Stimulated activated CD8-positive, alpha-beta memory T cell treated with anti-CD3 and anti-CD28 coated beads, Interleukin-12 subunit alpha, Interleukin-12 subunit beta, amount 100 ng/mL, for 4 hours (primary cell): ENCODE measurements around the gene KLC1.

Experiments
- DNase-seq: peaks from one replicate; pipeline ENCODE4 v3.0.0-alpha.2; 2020; ENCODE audit warnings: low read depth

The KLC1 gene

DNA sequence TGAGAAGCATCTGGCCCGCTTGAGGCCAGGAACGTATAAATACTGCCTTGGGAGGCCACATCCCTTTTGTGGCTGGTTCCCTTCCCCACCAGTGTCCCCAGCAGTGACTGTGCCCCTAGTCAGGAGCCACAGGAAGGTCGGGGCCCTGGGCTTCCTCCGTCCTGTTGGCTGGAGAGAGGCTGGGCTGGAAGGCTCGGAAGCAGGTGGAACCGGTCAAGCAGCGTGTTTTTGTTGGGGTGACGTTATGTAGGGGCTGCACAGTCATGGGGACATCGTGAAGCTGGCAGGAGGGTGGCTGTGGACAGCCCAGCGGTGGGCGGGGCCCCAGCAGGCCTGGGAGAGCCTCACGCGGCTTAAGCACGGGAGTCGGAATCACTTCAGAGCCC, 76.1 kb downstream of the KLC1 start:
- DNase-seq: no peak

DNA sequence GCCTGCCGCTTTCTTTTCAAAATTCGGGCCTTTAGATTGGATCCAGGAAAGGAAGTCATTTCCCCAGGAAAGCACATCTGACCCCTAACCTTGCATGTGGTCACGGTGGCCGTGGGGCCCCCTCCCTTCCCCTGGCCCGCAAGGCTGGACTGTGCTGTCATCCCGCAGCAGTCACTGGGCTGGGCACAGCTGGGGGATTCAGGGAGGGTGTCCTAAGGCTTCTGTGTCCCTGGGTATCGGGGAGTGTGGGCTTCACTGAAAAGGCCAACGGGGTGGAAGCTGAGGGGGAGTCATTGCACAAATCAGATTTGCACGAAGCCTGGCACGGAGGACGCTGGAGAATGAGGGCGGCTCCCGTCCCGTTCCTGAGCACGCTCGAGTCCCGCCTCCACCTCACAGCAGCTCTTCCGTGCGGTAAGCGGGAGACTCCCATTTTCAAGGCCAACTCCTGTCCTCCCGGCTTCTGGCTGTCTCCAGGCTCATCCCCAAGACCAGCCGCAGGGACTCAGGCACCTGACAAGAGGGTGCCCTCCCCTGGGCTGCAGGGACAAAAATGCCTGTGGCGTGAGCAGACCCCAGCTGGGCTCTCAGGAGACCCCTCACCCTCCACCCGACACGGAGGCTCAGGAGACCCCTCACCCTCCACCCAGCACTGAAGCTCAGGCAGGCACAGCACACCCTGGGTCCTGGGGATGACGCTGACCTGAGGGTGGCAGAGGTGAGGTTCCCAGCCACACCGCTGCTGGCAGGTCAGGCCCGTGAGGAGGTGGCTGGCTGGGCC, 76.7 kb downstream of the KLC1 start:
- no peak for DNase-seq

- no peak for DNase-seq
Measured at GRCh38 chr14:103706551-103707328, 77.7 kb downstream of the KLC1 start.

GRCh38 chr14:103707329-103708263, 78.6 kb downstream of the KLC1 start:
- DNase-seq: no peak

DNA sequence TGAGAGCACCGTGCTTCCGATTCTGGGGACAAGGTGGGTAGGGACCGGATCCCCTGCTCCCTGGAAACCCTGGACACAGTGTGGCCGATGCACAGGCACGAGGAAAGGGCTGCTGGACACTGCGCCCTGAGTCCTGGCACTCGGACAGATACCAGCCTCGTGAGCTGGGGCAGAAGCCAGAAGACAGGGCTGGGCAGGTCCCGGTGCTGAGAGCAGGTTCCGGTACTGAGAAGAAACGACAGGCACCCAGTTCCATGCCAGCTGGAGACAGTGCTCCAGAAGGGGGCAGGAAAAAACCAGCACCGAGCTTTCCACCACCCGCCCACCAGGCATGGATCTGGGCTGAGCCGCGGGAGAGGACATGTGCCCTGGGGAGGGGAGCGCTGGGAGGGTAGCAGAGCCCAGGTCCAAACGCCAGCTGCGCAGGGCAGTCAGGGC, 79.8 kb downstream of the KLC1 start:
- no peak for DNase-seq

- no peak for DNase-seq
Measured at GRCh38 chr14:103709814-103710213, 80.8 kb downstream of the KLC1 start.

DNA sequence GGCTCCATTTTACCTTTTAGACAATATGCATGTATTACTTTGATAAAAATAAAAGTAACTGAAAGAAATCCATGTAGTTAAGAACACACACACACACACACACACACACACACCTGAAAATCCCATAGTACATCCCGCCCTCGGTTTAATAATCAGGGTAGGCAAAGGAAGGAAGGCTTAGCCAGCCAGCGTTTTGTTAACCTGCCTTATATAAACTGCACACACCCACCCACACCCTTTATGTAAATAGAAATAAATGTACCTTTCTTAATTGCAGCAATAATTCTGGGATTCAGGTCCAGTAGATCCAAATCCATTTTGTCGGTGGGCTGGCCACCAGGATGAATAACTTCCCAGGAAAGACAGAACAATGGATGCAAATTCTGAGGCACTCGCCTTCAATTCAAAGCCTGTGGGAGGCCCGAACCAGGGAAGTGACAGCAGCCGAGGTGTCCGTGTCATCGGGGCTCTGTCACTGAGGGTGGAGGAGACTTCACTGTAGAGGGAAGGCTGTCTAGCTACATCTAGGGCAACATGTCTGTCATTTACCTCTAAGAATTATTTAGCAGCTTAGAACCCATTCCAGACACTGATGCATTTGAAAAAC, 81.9 kb downstream of the KLC1 start:
- DNase-seq: no peak

DNA sequence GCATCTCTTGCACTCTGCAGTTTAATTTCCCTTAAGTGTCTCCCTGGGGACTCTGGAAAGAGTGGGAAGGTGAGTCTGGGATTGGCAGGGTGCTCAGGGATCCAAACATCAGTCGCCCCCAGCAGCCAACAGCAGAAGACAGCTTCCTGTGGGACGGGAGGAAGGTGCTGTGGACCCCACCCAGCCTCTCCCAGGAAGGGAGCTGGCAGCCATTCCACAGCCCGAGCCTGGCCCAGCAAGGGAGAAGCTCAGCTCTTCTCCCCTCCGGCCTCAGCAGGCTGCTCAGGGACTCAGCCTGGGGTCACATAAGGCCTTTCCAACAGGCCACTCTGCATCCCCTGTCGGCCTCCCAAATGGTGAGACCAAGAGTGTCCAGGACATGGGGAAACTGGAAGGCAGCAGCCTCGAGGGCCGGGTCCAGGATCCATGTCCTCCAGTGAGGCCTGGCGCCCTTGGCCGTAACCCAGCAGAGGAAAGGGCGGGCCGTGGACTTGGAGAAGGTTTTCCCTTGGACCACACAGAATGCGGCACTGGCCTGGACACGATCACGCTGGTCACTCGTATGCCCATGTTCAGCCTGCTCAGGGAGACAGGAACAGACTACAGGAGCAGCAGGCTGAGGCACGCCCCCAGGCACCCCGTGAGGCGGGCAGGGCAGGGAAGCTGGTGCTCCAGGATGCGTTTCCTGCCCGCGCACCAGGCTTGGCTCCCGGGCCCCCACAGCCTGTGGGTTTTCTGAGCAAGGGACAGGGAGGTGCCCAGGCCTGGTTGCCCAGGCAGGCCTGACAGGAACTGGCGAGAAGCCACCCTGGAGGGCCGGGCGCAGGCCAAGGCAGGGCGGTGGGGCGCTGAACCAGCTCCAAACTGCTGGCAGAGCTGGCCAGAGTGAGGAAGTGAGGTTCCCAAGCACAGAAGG, 82.8 kb downstream of the KLC1 start:
- no peak for DNase-seq

DNA sequence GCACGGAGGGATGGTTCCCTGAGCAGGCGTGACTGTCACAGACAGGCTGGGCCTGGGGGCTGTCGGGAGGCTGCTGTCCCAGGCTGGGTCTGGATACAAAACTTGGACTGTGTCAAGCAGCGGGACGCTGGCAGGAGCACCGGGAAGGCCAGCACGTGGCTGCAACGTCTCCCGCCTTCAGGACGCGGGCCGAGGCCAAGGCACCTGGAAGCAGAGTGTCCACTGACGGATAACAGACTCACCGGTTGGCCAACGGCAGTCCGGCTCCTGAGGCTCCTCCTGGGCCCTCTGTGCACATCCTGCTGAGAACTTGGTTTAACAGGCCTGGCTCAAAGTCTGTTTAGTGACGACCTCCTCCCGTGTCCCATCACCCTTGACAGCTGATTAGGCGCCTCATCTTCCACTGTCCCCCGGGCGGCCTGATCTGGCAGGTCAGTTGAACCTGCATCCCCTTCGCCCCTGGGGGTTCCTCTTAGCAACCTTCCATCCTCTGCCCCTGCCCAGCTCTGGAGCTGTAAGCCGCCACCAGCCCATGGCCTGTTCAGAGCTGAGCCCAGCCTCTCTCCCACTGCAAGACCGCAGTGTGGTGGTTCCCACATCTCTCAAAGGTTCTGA, 83.7 kb downstream of the KLC1 start:
- no peak for DNase-seq

DNA sequence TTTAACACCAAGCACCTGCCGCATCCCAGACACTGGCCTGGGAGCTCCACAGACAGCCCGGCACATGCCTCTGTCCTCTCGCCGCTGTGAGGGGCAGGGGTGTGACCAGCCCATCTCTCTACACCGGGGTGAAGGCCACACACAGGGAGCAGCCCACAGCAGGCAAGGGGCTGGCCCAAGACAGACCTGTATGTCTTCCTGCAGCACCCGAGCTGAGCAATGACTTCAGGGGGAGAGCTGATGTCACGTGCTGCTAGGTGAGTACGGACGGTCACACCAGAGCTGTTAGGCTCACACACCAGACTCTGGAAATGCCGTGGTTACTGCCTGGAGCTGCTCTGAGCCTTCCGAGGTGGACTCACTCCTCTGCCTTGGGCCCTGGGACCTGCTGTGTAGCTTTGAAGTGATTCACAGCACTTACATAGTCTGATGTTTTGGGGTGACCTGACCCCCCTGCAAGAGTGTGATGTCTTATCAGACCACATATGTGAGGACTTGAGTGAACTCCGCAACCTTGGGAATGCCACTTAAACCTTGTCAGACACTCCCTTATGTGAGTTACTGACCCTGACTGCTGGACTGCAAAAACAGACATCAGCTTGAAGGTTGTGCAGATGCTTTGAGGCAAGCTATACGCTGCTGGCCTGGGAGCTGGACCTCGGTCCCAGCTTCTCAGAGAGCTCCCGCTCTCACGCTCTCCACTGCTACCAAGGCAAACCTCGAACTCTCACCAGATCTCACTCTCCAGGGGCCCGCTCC, 84.5 kb downstream of the KLC1 start:
- no peak for DNase-seq

DNA sequence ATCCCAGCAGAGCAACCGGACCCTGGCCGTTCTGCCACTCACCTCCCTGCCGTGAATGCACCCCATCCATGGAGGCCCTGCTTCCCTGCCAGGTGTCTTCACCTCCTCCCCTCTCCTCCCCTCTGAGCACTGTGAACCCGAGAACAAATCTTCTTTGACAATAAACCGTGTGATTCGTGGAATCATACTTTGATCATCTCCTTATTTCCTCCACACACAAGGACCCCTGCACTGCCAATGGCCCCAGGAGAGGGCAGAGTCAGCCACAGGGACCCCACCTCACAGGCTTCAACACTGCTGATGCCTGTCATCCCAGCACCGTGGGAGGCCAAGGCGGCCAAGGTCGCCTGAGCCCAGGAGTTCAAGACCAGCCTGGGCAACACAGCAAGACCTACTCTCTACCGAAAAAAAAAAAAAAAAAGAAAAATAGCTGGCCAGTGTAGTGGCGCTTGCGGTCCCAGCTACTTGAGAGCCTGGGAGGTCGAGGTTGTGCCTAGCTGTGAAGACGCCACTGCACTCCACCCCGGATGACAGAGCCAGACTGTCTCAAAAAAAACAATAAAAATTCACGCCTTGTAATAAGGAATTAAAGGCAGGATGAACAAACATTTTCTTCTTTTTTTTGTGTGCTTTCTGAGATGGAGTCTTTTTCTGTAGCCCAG, 85.2 kb downstream of the KLC1 start:
- no peak for DNase-seq

GRCh38 chr14:103715052-103716000, 86.3 kb downstream of the KLC1 start, which contains the start of the genes XRCC3 and ZFYVE21:
Gene XRCC3 (minus strand): TSS chr14:103715451. CDS start chr14:103711087, 4,364 bp downstream.
Gene ZFYVE21 (plus strand): TSS chr14:103715810. CDS start chr14:103715842, 32 bp downstream.
- peak; percentile 99 for DNase-seq

DNA sequence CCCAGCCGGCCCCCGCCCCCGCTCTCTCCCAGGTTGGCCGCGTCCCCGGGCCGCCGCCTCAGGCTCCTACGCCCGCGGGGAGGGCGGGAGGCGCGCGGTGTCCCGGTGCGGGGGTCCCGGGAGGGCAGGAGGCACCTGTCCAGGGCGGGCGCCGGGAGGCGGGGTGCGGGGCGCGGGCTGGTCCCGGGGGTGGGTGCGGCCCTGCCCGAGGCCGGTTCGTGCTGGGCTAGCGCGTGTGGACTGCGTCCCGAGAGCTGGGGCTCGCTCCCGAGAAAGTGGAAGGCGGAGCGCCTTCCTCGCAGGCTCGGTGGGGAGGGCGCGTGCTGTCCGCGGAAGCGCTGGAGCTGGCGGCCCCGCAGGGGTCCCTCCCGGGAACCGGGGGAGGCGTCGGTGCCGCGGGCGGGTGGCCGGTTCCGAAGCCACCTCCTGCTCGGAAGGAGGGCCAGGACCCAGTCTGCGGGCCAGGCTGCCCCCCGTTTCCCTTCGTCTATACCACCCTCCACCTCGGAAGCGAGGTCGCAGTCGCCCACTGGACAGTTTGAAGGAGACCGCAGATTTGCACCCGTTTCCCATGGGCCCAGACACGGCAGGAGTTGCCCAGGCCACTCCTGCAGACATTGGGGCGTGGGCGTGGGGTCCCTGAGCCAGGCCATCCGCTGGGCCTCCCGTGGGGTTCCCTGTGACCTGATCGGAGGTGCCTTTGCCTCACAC, 87.2 kb downstream of the KLC1 start:
- no peak for DNase-seq

DNA sequence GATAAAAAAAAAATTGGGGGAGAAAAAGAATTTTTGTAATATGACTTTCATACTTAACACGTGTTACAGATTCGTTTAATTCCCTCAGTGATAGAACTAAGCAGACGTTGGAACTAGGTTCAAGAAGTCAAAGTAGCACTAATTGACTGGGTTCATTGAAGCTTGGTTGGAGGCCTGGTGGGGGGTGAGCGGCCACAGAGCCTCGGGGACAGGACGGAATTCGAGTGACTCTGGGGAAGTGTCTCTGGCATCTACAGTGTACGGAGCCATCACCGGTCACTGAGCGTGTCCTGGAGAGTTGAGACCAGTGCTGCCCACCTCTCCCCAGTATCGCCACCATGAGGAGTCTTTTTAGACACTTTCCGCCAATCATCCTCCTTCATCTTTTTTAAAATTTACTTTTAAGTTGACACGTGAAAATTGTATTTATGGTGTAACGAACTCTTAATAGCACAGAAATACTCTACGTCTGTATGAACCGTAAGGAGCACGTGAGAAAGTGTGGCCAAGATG, 87.9 kb downstream of the KLC1 start:
- DNase-seq: no peak

GRCh38 chr14:103718572-103718971, 89.6 kb downstream of the KLC1 start:
- no peak for DNase-seq

GRCh38 chr14:103719751-103720150, 90.7 kb downstream of the KLC1 start:
- DNase-seq: no peak
